Testis (tissue), 5 donors: Measurements from ENCODE around the gene GPR89A. TPM values are rescaled to one million over a fixed set of nuclear protein-coding genes. Genes with fewer than 3 reads are reported as not detected.
"Not testable (repeated sequence)": the region's sequence is repeated elsewhere in the genome, so short reads cannot be mapped to it uniquely, and the experiment has no call there.

Source experiments
- DNase-seq: peaks from one replicate; pipeline ENCODE4 v3.0.0-alpha.2; 2019
- H3K27ac ChIP-seq, 2 donors: fragments of 200-600 bp; sonication (generic); one replicate each; pipeline ENCODE4 v1.5.1; 2019
- H3K27me3 ChIP-seq: fragments of 200-600 bp; sonication (generic); one replicate; pipeline ENCODE4 v1.5.1; 2019
- H3K36me3 ChIP-seq: fragments of 200-600 bp; sonication (generic); one replicate; pipeline ENCODE4 v1.5.1; 2017; ENCODE audit warnings: low read depth; ENCODE audit errors: missing control alignments
- H3K4me1 ChIP-seq: fragments of 200-600 bp; sonication (generic); one replicate; pipeline ENCODE4 v1.5.1; 2019
- H3K4me3 ChIP-seq, 2 donors: fragments of 200-600 bp; sonication (generic); one replicate each; pipeline ENCODE4 v1.5.1; 2017 to 2019
- H3K9me3 ChIP-seq: fragments of 200-600 bp; sonication (generic); one replicate; pipeline ENCODE4 v1.5.1; 2017
- CTCF ChIP-seq, 3 experiments: fragments of 450-650 bp in 2 of 3; fragments of 200-600 bp in 1 of 3; sonication (generic) in 1 of 3; IDR thresholded peaks; one replicate each; pipeline ENCODE4 v1.5.1; 2016 to 2019; ENCODE audit warnings: antibody characterized with exemption in 3 of 3, mild to moderate bottlenecking in 2 of 3, moderate library complexity in 1 of 3
- POLR2A ChIP-seq: fragments of 450-650 bp; IDR thresholded peaks from one replicate; pipeline ENCODE4 v1.6.1; 2017; ENCODE audit warnings: antibody characterized with exemption, mild to moderate bottlenecking, moderate library complexity
- WGBS, 2 donors: methylation state at CpG; one replicate each; pipeline ENCODE4 v1.1.5; 2018; 5-methylcytosine and 5-hydroxymethylcytosine counted together
- intact Hi-C: fragments of 100-400 bp; cut with DNase I; formaldehyde crosslinking; loops from one replicate; pipeline ENCODE4 v1.15.1; 2023; ENCODE audit warnings: low total_unique reads
- long read RNA-seq, 2 donors: transcript quantifications; one replicate each; lab custom pipeline, GENCODE V29; 2026
- polyA plus RNA-seq: library from polyadenylated mRNA; stranded (reverse); fragments of 350-450 nt; fragmentation: Illumina TruSeq; extraction: RNeasy Lipid Tissue Mini Kit (QIAGEN cat#74804); gene quantifications from one replicate; pipeline ENCODE4 v1.2.3, GENCODE V29; 2014; ENCODE audit warnings: low read depth, low replicate concordance; ENCODE audit not compliant: insufficient read depth
- total RNA-seq, 2 donors: library from RNA; depleted of rRNA; stranded (reverse); fragments of >200 nt; gene quantifications; one replicate each; pipeline ENCODE4 v1.2.3, GENCODE V29; 2016

Gene GPR89A
- 10 to 100 TPM; 41.1 to 48.3 TPM for total RNA-seq
- polyA plus RNA-seq, result 35.6 TPM
- long read RNA-seq, donor 1, transcript GPR89A-201 (14 exons, 2,120 nt), result major isoform, 9 of 10 reads
- long read RNA-seq, donor 1, partial matches to known transcripts, result 0 of 10 reads
- long read RNA-seq, donor 1, other reads (novel, unspliced or antisense), result 0 of 10 reads
- long read RNA-seq, donor 2, transcript GPR89A-201 (14 exons, 2,120 nt), result major isoform, 8 of 14 reads
- long read RNA-seq, donor 2, partial matches to known transcripts, result 6 of 14 reads
- long read RNA-seq, donor 2, other reads (novel, unspliced or antisense), result 0 of 14 reads

GRCh38 chr1:145607833-145608733 lies at the start of gene GPR89A:
GPR89A (plus strand) TSS chr1:145607988; CDS start chr1:145608134, 146 bp downstream.
- H3K27ac ChIP-seq, result peak within 1 kb of the TSS; percentile 79 to 88
- H3K4me1 ChIP-seq, H3K9me3 ChIP-seq, H3K27me3 ChIP-seq, intact Hi-C loops, H3K36me3 ChIP-seq: not testable (repeated sequence)
- peak; percentile 37 for TF ChIP-seq POLR2A
- DNase-seq, result peak; percentile 98
- peak within 1 kb of the TSS; percentile 90 to 91 for H3K4me3 ChIP-seq
- 0 to 1% methylated on average over 1 to 41 of the region's 71 CpGs for WGBS, 2 donors

- H3K4me1 ChIP-seq, H3K27ac ChIP-seq, H3K9me3 ChIP-seq, DNase-seq, H3K27me3 ChIP-seq, intact Hi-C loops, H3K36me3 ChIP-seq, H3K4me3 ChIP-seq: not testable (repeated sequence)
- WGBS, 2 donors, result 83 to 93% methylated on average over 5 of the region's 5 CpGs
Measured at GRCh38 chr1:145586820-145587219, 21.0 kb upstream of the GPR89A start.

- not testable (repeated sequence) for H3K9me3 ChIP-seq
Measured at GRCh38 chr1:145590806-145591205, 17.0 kb upstream of the GPR89A start.

GRCh38 chr1:145592347-145592746 lies 15.4 kb upstream of the GPR89A start:
- H3K4me1 ChIP-seq, intact Hi-C loops: not testable (repeated sequence)

More at GRCh38 chr1:145590806-145591205, 17.0 kb upstream of the GPR89A start:
- H3K4me1 ChIP-seq, H3K27ac ChIP-seq, H3K27me3 ChIP-seq, H3K4me3 ChIP-seq, H3K36me3 ChIP-seq, intact Hi-C loops: not testable (repeated sequence)
- 11 to 39% methylated on average over 2 to 7 of the region's 7 CpGs for WGBS, 2 donors
- DNase-seq, result peak; percentile 52
- peak in 1 of 3 experiments; percentile 31 for TF ChIP-seq CTCF (IDR thresholded peaks at IDR 0.05)

GRCh38 chr1:145595421-145595820 lies 12.4 kb upstream of the GPR89A start:
- H3K27me3 ChIP-seq, H3K27ac ChIP-seq, H3K9me3 ChIP-seq, DNase-seq, H3K4me3 ChIP-seq, H3K36me3 ChIP-seq, H3K4me1 ChIP-seq, intact Hi-C loops: not testable (repeated sequence)

More at GRCh38 chr1:145592347-145592746, 15.4 kb upstream of the GPR89A start:
- not testable (repeated sequence) for DNase-seq, H3K27ac ChIP-seq, H3K27me3 ChIP-seq, H3K4me3 ChIP-seq, H3K9me3 ChIP-seq, H3K36me3 ChIP-seq

- H3K36me3 ChIP-seq, H3K9me3 ChIP-seq, H3K4me3 ChIP-seq, DNase-seq, H3K27me3 ChIP-seq, H3K27ac ChIP-seq, H3K4me1 ChIP-seq, intact Hi-C loops: not testable (repeated sequence)
- WGBS, 2 donors, result 66 to 88% methylated on average over 4 to 6 of the region's 6 CpGs
Measured at GRCh38 chr1:145596236-145596635, 11.6 kb upstream of the GPR89A start.

GRCh38 chr1:145599426-145599825 lies 8.4 kb upstream of the GPR89A start:
- H3K4me3 ChIP-seq, intact Hi-C loops, H3K27me3 ChIP-seq, H3K27ac ChIP-seq, H3K4me1 ChIP-seq, H3K36me3 ChIP-seq, H3K9me3 ChIP-seq, DNase-seq: not testable (repeated sequence)
- WGBS, 2 donors, result 80 to 87% methylated on average over 5 of the region's 5 CpGs
